ENCODE results near the gene MRGPRE.
A peak's percentile ranks its signal among the peaks of the same experiment; 100 is the strongest.

The MRGPRE gene

DNA sequence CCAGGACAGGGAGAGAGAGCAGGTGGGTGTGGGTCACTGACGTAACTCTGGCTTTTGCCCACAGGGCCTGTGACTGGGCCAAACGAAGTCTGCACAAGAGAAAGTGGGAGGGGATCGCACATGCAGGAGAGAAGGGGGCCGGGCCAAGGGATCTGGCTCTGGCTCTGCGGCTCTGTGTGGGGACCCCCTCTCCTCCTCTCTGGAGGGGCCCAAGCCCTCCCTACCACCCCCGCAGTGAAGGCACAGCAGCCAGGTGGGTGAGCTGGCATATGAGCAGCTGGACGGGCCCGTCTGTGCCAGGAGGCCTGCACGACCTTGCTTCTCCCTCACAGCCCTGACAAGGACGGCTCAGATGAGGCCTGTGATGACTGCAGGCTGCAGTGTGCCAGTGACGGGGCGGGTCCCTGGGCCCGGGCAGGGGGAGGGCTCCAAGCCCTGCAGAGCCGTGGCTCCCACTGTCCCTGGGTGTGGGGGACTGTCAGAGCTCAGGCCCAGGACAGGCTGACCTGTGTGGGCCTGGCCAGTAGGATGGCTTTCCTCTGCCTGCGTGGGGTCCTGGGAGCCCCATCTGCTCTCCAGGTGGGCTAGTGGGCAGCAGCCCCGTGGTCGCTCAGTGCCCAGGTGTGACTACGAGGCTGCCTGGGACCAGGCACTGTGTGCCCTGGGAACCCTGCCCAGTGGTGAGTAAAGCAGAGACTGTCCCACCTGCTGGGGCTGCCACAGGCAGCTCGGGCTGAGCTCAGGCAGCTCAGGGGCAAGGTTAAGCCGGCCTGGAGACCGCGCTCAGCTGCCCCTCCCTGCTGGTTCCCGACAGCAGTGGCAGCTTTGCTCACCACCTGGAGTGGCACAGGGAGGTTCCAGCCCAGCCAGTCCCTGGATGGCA is 35.8 kb downstream of the MRGPRE start:
- peak; percentile 25 to 58 for DNase-seq

DNA sequence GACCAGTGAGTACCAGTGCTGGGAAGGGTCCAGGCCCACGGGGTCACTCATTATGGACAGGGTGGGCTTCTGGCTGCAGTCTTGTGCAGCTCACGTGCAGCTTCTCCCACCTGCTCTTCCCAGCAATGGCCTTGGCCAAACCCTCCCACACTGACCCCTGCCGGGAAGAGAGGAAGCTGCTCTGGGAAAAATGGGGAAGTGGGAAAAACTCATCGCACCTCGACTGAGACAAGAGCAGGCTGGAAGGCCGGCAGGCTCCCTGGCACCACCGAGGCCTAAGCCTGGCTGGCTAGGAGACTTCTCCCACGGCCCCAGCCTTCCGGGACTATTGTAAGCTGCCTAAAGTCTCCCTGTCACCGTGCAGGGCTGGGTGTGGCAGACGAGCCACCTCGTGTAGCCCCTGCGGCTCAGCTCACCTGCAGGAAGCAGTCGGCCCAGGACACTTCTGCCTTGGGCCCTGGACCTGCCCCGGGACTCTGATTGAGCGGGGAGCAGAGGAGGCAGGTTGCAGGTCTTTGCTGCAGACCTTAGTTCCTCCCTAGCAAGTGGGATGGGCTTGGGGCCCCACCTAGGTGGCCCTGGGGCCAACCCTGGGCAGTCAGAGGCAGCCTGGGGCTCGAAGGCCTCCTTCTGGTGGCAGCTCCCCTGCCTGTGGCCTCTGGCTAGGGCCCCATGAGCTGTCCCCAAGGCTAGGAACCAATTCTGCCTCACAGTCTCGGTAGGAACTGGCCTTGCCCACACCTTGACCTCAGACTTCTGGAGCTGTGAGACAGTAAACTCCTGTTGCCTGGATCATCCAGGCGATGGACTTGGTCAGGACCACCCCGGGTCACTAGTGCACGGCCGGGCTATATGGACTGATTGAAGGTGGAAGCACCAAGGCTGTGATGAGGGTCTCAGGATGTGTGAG is 36.7 kb downstream of the MRGPRE start:
- DNase-seq = peak; percentile 14 to 23

- DNase-seq = no peak
Observed at GRCh38 chr11:3194016-3194816, 38.0 kb downstream of the MRGPRE start.

GRCh38 chr11:3193373-3194015 is 38.7 kb downstream of the MRGPRE start:
- DNase-seq = no peak

DNA sequence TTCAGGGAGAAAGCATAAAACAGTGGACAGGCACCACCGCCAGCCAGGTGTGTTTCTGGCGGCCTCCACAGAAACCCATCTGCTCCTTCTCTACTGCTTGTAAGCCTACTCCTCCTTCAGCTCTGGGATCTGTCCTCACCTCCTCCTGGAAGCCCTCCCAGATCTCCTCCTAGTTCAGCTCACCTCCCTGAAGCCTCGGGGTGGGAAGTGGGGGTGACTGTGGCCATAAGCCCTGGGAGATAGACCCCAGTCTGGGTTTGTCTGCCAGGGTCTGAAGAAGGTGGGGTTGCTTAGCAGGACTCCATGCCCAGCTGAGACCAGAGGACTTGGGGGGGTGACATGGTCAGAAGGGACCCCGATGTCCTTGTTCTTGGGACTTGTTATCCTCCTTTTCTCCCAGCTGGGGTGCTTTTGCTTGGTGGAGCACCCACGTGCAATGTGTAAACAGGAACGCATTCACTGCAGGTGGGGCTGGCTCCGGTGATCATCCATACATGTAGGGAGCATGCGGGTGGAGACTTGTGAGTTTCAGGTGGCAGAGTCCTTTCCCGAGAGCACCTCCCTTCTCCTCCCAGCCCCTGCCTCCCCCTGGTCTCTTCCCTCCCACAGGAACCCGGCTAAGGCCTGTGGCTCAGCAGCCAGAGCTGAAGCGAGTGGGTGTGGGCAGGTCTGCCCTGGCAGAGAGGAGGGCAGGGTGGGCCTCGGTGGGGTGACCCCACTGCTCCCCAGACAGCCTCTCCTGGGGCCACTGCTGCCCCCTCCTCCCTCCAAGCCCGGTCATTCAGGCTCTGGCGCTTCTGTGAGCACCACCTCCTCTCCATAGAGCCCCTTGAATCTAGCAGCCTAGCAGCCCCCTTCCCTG is 39.5 kb downstream of the MRGPRE start:
- DNase-seq = no peak

DNA sequence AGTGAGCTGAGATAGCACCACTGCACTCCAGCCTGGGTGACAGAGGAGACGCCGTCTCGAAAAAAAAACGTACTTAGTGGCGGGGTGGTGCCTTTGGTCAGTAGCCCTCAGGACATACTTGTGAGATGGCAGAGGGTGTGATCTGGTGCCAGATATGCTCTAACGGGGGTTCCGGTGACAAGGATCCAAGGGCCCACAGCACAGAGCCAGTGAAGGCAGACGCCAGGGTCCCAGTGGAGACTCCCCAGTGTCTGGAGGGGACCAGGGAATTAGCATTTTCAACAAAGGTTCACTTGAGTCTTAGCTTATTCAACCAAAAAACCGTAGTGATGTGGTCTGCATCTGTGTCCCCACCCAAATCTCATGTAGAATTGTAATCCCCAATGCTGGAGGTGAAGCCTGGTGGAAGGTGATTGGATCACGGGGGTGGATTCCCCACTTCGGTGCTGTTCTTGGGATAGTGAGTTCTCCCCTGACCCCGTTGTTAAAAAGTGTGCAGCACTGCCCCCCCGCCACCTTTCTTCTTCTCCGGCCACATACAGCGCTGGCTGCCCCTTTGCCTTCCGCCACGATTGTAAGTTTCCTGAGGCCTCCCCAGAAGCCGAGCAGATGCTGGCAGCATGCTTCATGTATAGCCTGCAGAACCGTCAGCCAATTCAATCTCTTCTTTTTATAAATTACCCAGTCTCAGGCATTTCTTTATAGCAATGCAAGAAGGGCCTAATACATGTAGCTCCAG is 40.5 kb downstream of the MRGPRE start:
- DNase-seq = no peak

DNA sequence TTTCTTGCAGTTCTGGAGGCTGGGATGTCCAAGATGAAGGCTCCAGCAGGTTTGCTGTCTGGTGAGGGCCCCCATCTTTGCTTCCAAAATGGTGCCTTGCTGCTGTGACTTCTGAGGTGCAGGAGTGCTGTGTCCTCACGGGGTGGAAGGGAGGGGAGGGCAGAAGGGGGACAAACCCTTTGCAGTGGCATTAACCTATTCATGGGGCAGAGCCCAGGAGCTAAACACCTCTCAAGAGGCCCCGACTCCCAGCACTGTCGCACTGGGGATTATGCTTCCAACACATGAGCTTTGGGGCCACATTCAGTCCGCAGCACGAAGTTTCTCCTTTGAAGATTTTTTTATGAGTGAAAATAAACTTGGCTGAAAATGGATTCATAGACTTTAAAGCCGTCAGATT is 41.6 kb downstream of the MRGPRE start:
- DNase-seq = peak in 1 of 2 experiments; percentile 11

- DNase-seq = no peak
Observed at GRCh38 chr11:3189886-3190583, 42.2 kb downstream of the MRGPRE start.

- no peak for DNase-seq
Observed at GRCh38 chr11:3189196-3189843, 42.9 kb downstream of the MRGPRE start.

GRCh38 chr11:3188496-3189195 is 43.6 kb downstream of the MRGPRE start:
- no peak for DNase-seq

DNA sequence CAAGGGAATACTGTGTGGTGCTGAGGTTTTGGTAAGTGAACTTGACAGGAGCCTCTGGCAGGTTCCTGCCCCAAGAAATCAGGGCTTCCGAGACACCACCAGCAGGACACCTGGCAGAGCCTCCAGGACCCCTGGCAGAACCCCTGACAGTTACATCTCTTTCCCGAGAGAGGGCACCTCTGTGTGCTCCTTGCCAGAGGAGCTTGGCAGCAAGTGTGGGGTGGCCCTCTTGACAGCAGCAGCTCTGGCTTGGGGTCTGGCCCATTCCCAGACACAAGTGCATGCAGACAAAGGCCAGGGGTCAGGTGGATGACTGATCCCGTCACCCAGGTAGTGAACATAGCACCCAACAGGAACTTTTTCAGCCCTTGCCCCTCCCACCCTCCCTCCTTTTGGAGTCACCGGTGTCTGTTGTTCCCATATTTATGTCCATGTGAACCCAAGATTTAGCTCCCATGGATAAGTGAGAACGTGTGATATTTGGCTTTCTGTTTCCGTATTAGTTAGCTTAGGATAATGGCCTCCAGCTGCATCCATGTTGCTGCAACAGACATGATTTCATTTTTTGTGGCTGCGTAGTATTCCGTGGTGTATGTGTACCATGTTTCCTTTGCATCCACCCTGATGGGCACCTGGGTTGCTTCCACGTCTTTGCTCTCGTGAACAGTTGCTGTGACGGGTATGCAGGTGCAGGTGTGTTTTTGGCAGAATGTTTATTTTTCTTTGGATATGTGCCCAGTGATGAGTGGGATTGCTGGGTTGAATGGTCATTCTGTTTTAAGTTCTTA is 45.9 kb downstream of the MRGPRE start:
- DNase-seq = no peak

DNA sequence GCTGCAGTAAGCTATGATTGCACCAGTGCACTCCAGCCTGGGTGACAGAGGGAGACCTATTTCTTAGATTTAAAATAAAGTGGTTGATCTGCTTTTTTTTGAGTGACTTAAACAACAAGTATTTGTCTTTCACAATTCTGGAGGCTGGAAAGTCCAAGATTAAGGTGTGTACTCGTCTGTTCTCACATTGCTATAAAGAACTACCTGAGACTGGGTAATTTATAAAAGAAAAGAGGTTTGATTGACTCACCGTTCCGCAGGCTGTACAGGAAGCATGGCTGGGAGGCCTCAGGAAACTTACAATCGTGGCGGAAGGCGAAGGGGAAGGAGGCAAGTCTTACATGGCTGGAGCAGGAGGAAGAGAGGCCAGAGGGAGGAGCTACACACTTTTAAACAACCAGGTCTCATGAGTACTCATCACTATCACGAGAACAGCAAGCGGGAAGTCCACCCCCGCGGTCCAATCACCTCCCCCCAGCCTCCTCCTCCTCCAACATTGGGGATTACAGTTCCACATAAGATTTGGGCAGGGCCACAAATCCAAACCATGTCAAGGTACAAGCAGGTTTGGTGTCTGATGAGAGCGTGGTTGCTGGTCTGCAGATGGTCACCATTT is 47.4 kb downstream of the MRGPRE start:
- DNase-seq = no peak

- no peak for DNase-seq
Observed at GRCh38 chr11:3183523-3183922, 48.7 kb downstream of the MRGPRE start.

GRCh38 chr11:3182462-3182852 is 49.8 kb downstream of the MRGPRE start:
- DNase-seq = no peak

- no peak for DNase-seq
Observed at GRCh38 chr11:3181725-3182461, 50.3 kb downstream of the MRGPRE start.

- DNase-seq = no peak
Observed at GRCh38 chr11:3180869-3181268, 51.3 kb downstream of the MRGPRE start.

- no peak for DNase-seq
Observed at GRCh38 chr11:3178349-3178748, 53.9 kb downstream of the MRGPRE start.

Data from NCI-H524 (cell line).